ENCODE measurements around the gene NRXN3. TPM values are rescaled to one million over a fixed set of nuclear protein-coding genes. Genes with fewer than 3 reads are reported as not detected.
"Not testable (repeated sequence)": the region's sequence is repeated elsewhere in the genome, so short reads cannot be mapped to it uniquely, and the experiment has no call there.

The NRXN3 gene
- total RNA-seq, 1 donor from 2014 or later, result under 0.01 TPM

DNA sequence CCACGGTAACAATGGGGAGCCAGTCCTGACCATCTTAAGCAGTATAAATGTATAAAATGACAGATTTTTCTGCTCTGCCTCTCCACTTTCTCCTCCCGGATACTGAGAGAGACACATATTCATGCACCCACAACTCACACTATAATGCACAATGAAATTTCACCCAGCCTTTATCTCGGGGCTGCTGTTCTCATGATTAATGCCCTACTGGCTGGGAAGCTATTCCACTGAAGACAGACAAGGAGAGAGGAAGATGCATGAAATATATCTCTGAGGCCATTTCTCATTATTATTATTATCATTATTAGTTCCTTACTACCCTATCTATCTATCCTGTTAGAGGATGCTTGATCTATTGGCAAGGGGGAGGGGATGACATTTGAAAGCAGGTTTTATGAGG, 1539.4 kb downstream of the NRXN3 start:
- no peak for DNase-seq (ENCODE audit: low read depth in 2 of 2)

DNA sequence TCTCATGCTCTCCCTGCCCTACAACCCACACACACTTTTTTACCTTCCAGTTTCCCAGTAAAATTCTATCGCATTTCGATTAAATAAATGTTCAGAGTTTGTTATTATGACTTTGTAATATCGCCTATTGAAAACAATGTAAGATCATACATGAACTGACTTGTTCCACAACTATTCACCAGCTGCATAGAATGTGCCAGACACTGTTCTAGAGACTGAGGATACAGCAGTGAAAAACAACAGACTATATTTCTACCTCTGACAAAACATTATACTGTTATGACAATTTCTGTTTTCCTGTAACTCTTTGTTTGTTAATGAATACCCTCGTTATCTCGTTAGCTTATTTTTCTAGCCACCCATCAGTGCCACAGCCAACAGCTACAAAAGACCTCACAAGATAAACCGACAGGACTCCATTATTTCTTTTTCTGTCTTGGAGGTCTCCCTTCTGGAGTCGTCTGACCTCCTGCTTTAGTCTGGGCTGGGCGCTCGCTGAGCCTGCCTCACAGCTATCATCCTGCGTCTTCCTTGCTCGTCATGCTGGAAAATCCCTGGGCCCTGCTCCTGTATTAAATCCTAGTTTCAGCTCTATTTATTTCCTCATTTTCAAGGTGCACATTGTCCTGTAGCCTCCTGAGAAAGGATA, 1542.3 kb downstream of the NRXN3 start:
- DNase-seq (ENCODE audit: low read depth in 2 of 2), result no peak

DNA sequence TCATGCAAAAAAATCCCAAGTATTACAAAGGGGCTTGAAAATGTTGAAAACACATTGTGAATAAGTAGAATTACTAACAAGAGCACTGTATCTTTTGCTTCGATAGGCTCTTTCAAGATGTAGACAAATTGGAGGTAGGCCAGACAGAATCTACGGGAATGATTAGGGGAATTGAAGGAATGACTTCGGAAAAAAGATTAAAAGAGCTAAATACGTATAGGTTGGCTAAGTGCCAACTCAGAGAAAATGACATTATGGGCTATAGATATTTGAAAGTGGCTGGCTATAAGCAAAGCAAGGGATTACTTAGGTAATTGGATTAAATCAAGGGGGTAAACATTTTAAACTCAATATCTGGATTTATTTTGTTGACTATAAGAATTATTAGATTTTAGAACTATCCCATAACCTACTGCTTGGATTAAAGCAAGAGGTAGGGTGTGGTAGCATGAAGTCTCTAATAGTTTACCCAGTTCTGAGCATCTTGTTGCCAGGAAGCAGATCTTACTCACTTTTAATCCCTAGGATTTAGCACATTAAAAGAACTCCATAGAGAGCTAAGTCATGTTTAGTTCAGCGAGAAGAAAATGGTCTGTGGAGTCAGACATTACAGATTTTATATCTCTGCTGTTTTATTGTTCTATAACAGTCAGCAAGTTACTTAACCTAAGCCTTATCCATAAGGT, 1551.4 kb downstream of the NRXN3 start:
- DNase-seq (ENCODE audit: low read depth in 2 of 2), result no peak

DNA sequence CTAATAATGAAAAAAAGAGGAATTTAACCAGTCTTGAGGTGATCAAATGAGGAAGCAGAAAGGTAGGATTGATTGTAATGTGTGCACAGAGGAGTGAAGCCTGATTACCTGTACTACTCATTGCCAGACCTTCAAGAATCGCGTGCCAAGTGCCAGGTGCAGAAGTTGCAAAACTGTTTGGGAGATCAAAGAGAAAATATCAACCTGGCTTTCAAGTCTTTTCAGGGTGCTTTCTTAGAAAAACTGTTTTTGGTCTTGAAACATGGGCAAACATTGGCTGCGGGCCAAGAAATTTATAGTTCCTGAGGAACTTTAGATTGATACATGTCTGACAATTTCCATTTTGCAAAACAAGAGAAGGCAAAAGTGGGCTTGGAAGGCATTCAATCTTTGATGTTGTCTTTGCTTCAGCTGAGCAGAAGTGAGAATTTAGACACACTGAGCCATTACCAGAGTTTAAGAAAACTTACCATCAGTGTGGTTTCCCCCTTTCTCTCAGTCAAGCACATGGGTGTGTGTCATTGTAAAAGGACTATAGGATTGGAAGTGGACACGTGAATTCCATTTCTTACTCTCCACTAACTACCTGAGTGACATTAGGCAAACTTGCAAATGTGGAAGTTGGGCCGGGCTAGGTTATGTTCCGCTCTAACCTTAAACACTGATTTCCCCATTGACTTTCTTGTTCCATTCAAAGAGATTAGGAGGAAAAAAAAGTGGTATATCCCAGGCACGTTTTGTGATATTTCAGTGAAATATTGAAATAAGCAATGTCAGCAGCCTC, 1555.0 kb downstream of the NRXN3 start:
- no peak for DNase-seq (ENCODE audit: low read depth in 2 of 2)

DNA sequence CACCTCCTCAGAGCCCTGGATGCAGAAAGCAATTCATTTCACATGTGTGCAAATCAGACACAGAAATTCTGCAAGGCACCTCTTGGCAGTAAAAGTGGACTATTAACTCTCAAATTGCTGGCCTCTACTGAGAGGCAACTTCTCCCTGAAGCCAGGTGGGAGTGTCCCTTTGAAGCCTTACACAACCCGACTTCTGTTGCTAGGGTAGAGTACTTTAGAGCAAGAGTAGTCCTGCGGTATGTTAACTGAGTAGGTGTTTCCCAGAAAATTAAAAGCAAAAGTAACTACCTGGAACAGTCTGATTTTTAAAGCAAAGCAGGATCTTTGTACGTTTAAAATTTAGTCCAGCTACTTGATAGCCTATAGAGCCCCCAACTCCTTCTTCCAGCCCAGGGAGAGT, 1557.7 kb downstream of the NRXN3 start:
- no peak for DNase-seq (ENCODE audit: low read depth in 2 of 2)

DNA sequence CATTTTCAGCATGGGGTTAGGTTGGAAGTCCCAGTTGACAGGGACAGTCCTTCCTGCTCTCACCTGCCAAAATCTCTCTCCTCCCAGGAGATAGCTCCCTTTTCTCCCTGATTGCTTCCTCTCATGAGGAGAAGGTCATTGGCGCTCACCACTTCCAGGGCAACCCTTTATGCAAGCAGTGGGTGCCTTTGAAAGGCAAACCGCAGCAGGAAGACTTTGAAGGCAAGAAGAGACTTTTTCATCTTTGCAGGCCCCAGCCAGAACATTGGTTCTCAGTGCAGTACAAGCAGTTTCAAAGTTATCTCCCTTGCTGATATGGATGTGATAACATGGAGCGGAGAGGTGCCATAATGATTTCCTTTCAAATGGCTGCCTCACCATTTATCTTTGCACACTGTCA, 1558.2 kb downstream of the NRXN3 start:
- DNase-seq (ENCODE audit: low read depth in 2 of 2), result no peak

DNA sequence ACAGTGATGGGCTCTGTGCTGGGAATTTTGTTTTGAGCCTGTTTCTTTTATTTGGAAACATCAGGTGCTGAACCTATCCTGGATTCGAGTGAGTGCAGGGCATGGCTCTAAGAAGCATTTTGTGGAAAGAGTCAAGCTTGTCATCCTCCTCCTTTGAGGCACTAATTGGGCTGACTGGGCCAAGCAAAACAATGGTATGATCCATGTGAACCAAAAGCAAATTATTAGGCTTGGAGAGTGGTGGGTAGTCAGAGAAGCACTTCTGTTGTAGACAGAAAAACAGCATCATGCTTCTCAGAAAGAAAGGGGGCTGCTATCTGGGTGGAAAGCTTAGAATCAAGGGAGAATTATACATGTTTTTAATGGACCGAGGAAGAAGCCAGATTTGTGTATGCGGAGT, 1559.6 kb downstream of the NRXN3 start:
- DNase-seq (ENCODE audit: low read depth in 2 of 2), result no peak

DNA sequence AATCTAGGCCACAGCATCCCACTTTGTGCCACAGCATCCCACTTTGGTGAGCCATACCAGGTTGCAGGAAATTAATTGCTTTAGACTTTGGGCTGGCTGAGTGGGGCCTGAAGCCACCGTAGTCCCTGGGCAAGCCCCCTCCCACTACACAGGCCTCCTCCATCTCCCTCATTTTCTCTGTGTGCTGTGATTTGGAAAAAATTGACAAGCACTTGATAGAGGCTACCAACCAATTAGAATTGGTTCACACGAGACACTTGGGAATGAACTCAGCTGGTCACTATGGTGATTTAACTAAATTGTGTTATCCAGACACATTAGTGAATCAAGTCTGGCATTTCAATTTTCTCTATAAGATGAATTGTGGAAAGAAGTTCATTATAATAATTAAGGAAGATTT, 1560.0 kb downstream of the NRXN3 start:
- no peak for DNase-seq (ENCODE audit: low read depth in 2 of 2)

DNA sequence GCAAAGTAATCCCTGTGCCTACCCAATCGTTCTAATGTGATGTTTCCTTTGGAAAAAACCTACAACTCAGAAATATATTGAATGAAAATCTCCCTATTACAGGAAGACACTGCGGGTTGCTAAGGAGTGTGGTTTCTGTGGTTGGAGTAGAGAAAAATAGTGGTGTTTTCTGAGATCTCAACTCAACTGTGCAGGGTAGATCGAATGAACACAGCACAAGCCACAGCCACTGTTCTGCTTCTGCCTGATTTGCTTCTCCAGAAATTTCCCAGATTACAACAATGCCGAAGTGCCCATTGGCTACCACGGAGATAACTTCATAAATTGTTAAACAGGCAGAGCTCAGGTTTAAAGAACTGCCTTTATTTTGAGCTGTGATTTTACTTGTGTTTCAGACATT, 1560.8 kb downstream of the NRXN3 start:
- no peak for DNase-seq (ENCODE audit: low read depth in 2 of 2)

DNA sequence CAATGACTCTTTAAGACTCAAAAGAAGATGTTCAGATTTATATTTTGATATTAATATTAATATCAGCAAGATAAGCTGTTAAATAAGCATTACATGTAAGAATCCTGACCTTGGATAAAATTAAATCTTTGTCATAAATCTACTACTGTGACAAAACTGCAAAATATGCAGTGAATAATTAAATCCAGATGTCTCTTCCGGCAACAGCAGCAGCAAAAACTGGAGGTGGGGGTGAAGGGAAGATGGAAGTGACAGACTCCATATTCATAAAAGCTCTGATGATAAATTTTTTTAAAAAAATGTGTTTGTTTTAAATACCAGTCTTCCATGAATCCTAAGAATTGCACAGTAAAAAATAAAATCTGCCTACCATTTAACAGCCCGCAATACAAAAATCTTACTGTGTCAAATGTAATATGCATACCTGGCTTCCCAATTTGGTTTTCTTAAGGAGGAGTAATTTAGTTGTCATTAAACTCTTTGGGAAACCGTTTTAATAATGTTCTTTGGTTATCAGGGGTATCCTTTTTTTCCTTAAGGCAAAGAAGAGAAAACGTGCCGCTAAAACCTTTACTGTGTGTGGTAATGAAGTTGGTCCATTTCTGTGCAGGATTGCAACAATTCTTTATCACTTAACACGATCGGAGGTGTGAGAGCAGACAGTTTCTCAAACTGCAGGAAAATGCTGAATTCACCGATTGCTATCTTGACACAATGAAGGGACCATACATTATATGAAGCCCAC, 1562.9 kb downstream of the NRXN3 start:
- no peak for DNase-seq (ENCODE audit: low read depth in 2 of 2)

DNA sequence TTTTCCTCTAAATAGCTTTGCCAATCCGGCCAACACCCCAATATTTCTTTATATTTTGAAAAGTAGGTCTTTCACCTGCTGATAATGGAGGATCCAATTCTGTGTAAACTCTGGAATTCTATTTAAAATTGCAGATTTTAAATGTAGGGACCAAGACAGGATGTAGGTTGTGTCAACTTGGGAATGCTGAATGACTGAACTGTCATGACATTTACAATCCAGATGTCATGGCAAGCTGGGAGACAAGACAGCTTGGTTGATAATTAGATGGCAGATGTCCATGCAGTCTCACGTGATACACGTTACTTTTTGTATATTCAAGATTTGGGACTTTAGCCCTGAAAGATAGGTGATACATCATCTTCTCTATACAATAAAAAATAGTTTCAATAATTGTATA, 1564.0 kb downstream of the NRXN3 start:
- no peak for DNase-seq (ENCODE audit: low read depth in 2 of 2)

DNA sequence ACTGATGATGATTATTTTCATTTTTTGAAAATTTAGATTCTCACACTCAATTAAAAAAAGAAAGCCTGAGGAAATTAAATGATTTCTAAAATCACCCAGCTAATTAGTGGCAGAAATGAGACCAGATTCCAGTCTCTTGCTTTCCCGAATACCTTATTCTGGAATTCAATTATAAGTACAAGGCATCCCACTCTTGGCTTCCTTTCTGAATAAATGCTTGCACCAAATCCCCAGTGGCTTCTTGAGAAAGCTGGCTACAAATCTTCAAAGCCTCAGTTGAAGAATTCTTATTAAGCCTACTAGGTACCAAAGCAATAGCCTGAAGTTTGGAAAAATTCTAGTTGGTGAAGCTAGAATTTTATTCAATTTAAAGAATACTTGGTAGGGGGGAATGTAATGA, 1564.5 kb downstream of the NRXN3 start:
- DNase-seq (ENCODE audit: low read depth in 2 of 2), result no peak

DNA sequence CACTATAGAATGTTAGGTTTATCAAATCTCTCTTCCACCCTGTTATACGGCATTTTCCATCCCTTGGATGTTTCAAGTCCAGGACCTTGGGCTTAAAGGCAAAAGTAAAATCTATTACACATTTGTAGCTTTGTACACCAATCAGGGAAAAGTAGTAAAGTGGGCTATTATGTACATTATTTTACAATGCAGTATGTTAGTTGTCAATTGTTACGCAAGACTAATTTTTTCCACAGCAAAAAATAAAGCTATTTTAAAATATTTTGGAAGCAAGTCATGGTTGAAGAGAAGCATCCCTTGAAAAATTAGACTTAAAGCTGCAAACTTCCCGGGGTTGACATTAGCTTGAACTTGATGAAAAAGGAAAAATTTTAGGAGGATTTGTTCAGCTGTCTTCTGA, 1564.9 kb downstream of the NRXN3 start:
- no peak for DNase-seq (ENCODE audit: low read depth in 2 of 2)

DNA sequence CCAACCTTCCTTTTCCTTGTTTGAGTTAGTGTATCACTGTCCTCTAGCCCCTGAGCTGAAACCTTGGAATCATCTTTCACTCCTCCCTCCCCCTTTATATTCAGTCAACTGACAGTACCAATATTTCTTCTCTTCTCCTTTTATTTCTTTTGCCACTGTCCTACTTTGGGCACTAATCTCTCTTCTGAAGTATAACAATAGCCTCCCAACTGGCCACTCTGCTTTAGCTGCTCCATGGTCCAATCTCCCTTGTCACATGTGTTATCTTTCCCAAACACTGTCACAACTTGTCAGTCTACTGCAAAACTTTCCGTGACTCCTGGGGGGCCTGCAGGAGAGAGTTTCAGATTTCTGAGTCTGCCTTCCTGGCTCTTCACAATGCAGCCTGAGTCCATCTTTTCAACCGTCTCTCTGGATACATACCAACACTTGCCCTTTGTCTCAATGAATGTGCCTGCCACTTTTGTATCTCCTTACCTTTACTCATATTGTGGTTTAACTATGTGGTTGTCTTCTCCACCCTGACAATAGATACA, 1570.0 kb downstream of the NRXN3 start:
- DNase-seq (ENCODE audit: low read depth in 2 of 2), result no peak

DNA sequence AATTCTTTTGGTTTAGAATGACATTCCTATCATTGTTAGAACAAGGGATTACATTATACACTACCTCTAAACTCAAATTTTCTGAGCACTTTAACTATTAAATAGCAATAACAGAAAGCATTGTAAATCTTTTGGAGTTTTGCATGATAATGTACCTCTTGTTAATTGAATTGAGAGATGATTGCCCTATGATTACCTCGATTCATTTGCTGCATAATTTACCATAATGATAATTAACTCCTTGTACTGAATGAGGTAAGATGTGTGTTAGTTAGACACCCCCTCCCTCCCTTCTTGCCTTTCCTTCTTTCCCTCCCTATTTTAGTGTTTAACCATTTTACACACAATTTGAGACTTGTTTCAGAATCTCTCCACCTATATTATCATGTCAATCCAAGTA, 1572.0 kb downstream of the NRXN3 start:
- no peak for DNase-seq (ENCODE audit: low read depth in 2 of 2)

DNA sequence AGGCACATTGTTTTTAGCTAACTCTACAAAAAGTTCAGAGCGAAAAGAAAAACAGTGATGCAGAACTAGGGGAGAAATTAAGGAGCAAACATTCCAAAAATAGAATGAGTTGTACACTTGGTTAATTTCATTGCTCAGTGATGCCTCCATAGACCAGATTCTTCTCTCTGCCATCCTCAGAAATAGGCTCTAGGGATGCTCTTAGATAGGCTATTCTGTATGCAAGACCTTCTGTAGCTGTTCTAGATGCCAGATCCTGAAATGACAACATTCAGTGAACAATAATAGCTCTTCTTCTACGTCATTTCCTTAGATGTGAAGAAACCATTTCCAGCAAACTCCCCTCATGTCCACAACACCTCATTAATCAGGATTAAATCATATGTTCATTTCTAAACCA, 1574.9 kb downstream of the NRXN3 start:
- DNase-seq (ENCODE audit: low read depth in 2 of 2), result no peak

DNA sequence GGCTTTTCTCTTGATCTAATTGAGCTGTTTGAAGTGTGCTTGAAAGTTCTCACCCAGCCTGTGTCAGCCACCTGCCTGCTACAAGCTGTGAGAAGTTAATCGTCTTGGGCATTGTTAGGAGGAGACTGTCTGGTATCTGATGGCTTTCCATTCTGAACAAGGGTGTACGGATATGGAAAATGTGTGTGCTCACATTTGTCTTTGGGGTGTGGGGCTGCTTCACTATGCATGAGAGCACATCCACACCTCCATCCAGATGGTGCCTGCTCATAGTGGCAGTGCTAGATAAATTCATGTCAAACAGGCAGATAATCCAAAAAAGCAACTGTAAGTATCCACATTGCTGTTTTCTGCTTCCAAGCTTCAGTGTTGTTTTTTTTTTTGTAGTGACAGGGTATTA, 1578.9 kb downstream of the NRXN3 start:
- DNase-seq (ENCODE audit: low read depth in 2 of 2), result no peak

DNA sequence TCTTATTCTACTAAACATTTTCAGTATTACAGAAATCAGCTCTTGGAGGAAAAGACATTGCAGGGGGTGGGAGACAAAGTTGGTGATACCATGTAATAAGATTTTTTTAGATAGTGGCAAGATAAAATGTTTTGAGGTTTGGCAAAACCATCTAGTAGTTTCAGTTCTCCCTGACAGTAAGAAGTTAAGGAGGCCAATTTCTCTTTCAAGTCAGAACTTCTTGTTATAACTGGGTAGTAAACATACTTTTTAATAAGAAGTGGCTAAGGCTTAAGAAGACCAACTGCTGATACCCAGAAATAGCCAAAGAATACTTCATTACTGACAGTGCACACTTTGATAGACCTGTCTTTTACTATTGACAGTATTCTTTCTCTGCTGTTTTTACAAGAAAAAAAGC, 1588.8 kb downstream of the NRXN3 start:
- DNase-seq (ENCODE audit: low read depth in 2 of 2), result no peak

DNA sequence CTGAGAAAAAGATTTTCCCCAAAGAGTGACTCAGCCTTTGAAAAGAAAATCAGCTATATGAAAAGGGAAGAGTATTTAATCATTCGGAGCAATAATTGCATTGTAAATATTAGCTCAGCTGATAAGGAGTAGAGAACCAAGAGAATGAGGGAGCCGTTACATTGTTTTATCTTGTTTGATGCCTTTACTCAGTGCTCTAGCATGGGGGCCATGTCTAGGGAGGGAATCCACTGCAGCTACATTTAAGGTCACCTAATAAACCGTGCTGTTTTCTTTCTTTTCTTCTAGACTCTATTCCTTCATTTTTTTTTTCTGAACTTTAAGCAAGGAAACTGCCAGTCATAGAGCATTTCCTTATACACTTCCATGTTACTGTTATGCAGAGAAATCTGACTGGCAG, 1594.2 kb downstream of the NRXN3 start:
- DNase-seq (ENCODE audit: low read depth in 2 of 2), result no peak

DNA sequence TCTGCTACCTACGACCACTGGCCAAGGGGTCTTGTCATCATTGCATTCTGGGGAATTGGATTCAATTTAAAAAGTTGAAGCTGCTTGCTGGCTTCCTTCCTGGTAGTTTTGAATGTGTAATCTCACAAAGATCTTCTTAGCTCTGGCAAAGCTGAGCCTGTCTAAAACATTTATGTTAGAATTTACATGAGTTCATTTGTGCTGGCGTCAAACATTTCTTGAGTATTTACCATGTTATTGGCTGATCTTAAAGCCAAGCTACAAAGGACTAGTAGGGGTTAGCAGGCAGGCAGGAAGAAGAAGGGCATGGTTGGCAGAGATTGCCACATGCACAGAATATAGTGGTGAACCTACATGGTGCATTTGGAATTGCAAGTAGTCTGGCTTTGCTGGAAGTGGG, 1596.3 kb downstream of the NRXN3 start:
- DNase-seq (ENCODE audit: low read depth in 2 of 2), result no peak

DNA sequence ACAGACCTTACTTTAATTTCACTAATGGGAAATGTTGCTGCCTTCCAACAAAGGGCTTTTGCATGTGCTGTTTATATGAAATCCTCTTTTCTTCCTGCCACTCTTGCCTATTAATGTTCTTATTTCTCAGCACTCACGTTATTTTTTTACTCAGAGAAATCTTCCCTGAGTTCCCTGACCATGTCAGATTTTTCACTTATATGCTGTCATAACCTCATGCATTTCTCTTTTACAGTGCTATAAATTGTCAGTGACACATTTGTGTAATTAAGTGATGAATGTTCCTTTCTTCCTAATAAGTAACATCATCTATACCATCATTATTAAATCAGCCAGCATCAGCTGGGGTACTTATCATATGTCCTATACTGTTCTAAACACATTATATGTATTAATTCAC, 1597.1 kb downstream of the NRXN3 start:
- DNase-seq (ENCODE audit: low read depth in 2 of 2), result no peak

DNA sequence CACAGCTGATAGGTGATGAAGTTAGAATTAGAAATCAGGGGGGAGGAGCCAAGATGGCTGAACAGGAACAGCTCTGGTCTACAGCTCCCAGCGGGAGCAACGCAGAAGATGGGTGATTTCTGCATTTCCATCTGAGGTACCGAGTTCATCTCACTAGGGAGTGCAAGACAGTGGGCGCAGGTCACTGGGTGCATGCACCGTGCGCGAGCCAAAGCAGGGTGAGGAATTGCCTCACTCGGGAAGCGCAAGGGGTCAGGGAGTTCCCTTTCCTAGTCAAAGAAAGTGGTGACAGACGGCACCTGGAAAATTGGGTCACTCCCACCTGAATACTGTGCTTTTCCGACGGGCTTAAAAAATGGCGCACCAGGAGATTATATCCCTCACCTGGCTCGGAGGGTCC, 1597.5 kb downstream of the NRXN3 start:
- DNase-seq (ENCODE audit: low read depth in 2 of 2), result not testable (repeated sequence)

Measured in dermis microvascular lymphatic vessel endothelial cell (primary cell).